HG03521 (cell line): ENCODE data around the gene FAM217A.

Source experiments
- ATAC-seq: cut with Tn5 transposase; IDR thresholded peaks from one replicate; pipeline ENCODE4 v1.9.1; 2021; ENCODE audit warnings: mild to moderate bottlenecking, moderate library complexity; ENCODE audit not compliant: unreplicated experiment

FAM217A gene

GRCh38 chr6:4088704-4089103, 9.8 kb upstream of the FAM217A start:
- no peak for ATAC-seq

GRCh38 chr6:4085332-4085700, 6.4 kb upstream of the FAM217A start:
- ATAC-seq: no peak

GRCh38 chr6:4084444-4085331, 5.8 kb upstream of the FAM217A start:
- no peak for ATAC-seq

- no peak for ATAC-seq
Observed at GRCh38 chr6:4074478-4075235, 4.3 kb downstream of the FAM217A start.

- ATAC-seq: no peak
Observed at GRCh38 chr6:4071330-4071729, 7.6 kb downstream of the FAM217A start.

- ATAC-seq: no peak
Observed at GRCh38 chr6:4069199-4069598, 9.7 kb downstream of the FAM217A start.

GRCh38 chr6:4067673-4068072, 11.3 kb downstream of the FAM217A start:
- ATAC-seq: no peak

GRCh38 chr6:4066029-4066755, 12.7 kb downstream of the FAM217A start:
- ATAC-seq: no peak

- ATAC-seq: no peak
Observed at GRCh38 chr6:4059115-4059777, 19.7 kb downstream of the FAM217A start.

GRCh38 chr6:4057036-4057435, 21.9 kb downstream of the FAM217A start:
- no peak for ATAC-seq

GRCh38 chr6:4055420-4056041, 23.4 kb downstream of the FAM217A start:
- no peak for ATAC-seq

- no peak for ATAC-seq
Observed at GRCh38 chr6:4049246-4049645, 29.7 kb downstream of the FAM217A start.

GRCh38 chr6:4041480-4041879, 37.5 kb downstream of the FAM217A start:
- no peak for ATAC-seq

GRCh38 chr6:4039348-4039747, 39.6 kb downstream of the FAM217A start:
- no peak for ATAC-seq

GRCh38 chr6:4036581-4036980, 42.4 kb downstream of the FAM217A start:
- no peak for ATAC-seq

GRCh38 chr6:4032475-4032874, 46.5 kb downstream of the FAM217A start:
- ATAC-seq: no peak

- ATAC-seq: no peak
Observed at GRCh38 chr6:4031442-4031841, 47.5 kb downstream of the FAM217A start.

- ATAC-seq: no peak
Observed at GRCh38 chr6:4030669-4031068, 48.3 kb downstream of the FAM217A start.

GRCh38 chr6:4029687-4030086, 49.2 kb downstream of the FAM217A start:
- ATAC-seq: no peak

GRCh38 chr6:4028051-4028450, 50.9 kb downstream of the FAM217A start:
- ATAC-seq: no peak

- no peak for ATAC-seq
Observed at GRCh38 chr6:4025681-4026080, 53.3 kb downstream of the FAM217A start.
